Measurements from ENCODE around the gene SCAMP5. TPM values are rescaled to one million over a fixed set of nuclear protein-coding genes. Genes with fewer than 3 reads are reported as not detected.

The SCAMP5 gene, protein sequence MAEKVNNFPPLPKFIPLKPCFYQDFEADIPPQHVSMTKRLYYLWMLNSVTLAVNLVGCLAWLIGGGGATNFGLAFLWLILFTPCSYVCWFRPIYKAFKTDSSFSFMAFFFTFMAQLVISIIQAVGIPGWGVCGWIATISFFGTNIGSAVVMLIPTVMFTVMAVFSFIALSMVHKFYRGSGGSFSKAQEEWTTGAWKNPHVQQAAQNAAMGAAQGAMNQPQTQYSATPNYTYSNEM
- 6.2 TPM for total RNA-seq (2021; ENCODE audit: unreplicated experiment)
- polyA plus RNA-seq (2012), result 5.6 and 7.4 TPM in 2 replicates
- Bru-seq, nascent RNA, result percentile 42 among the genes with signal in this experiment
- BruChase-seq, experiment 1, labeled RNA remaining after a 6-hour chase, result percentile 40 among the genes with signal in this experiment
- percentile 47 among the genes with signal in this experiment for BruChase-seq, experiment 2, labeled RNA remaining after a 2-hour chase
- long read RNA-seq, partial matches to known transcripts, result 0 of 4 reads
- long read RNA-seq, other reads (novel, unspliced or antisense), result 3 of 4 reads

DNA sequence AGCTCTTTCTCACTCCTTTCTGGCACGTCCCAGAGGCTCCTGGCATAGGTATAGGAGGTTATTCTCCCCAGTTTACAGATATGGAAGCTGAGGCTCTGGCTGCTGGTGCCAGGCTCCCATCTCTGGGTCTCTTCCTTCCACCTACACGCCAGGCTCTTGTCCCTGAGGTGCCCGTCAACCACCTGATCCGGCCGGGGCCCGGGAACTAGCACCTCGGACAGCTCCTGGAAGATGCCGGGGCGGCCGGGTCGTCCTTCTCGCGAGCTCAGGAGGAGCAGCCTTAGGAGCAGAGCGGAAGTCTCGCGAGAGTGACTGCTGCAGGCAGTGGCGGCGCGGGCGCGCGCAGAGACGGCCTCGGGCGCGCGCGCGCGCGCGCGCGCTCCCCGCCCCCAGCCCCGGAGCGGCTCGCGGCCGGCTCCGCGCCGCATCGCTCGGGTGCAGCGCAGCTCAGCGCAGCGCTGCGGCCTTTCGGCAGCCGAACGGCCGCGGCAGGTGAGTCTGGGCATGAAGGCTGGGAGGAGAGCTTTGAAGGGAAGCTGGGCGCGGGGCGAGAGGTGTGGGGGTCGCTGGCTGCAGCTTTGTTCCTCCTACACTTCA, at the start of gene SCAMP5:
SCAMP5 (plus strand) TSS at position 382 of the 597 bp plus-strand sequence. CDS start 16,277 bp downstream, outside the sequence.
- H4K20me1 ChIP-seq (ENCODE audit: insufficient read depth), result no peaks in the 10 kb centered on the region
- CTCF ChIA-PET, result interaction anchor here (0.6 to 1.3 kb wide), 3 partner anchors 209 to 304 kb away, joined by 3 to 4 read pairs (median 3); no protein-coding TSS in a partner anchor
- peaks cover 11% of the 10 kb centered on the region; the same call in 1 of the 2 replicates for H3K27me3 ChIP-seq (ENCODE audit: insufficient read depth, low read length)
- ATAC-seq (peak; percentile 99), DNase-seq (ENCODE audit: low read depth, low spot score) (peak; percentile 87)
- peak within 1 kb of the TSS; percentile 45 for H2AFZ ChIP-seq (ENCODE audit: low read depth, low read length, poor library complexity, severe bottlenecking)
- POLR2A ChIA-PET, result interaction anchor here (0.9 to 1.0 kb wide), 2 partner anchors 16 to 38 kb away, joined by 3 to 5 read pairs; partner anchors contain the start of gene RPP25
- no TSS peak for BruUV-seq (replicated peaks)
- intact Hi-C loops (cut with micrococcal nuclease), result no loop called here
- RAD21 ChIA-PET (ENCODE audit: low non-redundant PET in 1 of 2, low total read pairs in 2 of 2, uncharacterized antibody in 2 of 2, unreplicated experiment in 2 of 2), result interaction anchor here in 1 of 2 experiments (0.6 kb wide), 1 partner anchor 8 kb away, joined by 3 read pairs; no protein-coding TSS in a partner anchor
- peak within 1 kb of the TSS; percentile 82 for H3K4me2 ChIP-seq (ENCODE audit: low read length)
- peaks cover 0 to 5% of the 10 kb centered on the region in 2 experiments; a peak in 1 of 4 replicates for H3K4me1 ChIP-seq (ENCODE audit: control insufficient read depth in 1 of 2, insufficient read depth in 2 of 2, low read length in 2 of 2)
- no peaks in the 10 kb centered on the region for H3K9me3 ChIP-seq (ENCODE audit: control insufficient read depth in 1 of 2, insufficient read depth in 1 of 2, low read depth in 1 of 2, low read length in 2 of 2)
- peak within 1 kb of the TSS; percentile 44; the same call in 1 of the 2 replicates for H3K9ac ChIP-seq (ENCODE audit: low read length)
- H3K4me3 ChIP-seq (replicated peaks in 1 of 2; ENCODE audit: low read depth in 1 of 2, low read length in 2 of 2), result peak within 1 kb of the TSS; percentile 50 to 60
- no peaks in the 10 kb centered on the region for H3K36me3 ChIP-seq (ENCODE audit: control insufficient read depth in 1 of 2, insufficient read depth in 2 of 2, low read length in 2 of 2)
- no peaks in the 10 kb centered on the region for H3K79me2 ChIP-seq (ENCODE audit: insufficient read depth, low read length)
- H3K27ac ChIP-seq (ENCODE audit: low read depth, low read length), result no peak within 1 kb of the TSS; the same call in 1 of the 2 replicates
- H3K9me2 ChIP-seq (ENCODE audit: insufficient read depth), result no peaks in the 10 kb centered on the region
- no peak for TF ChIP-seq SIN3A (IDR thresholded peaks at IDR 0.05; ENCODE audit: low read depth)
- peak; percentile 67 for TF ChIP-seq YY1 (IDR thresholded peaks at IDR 0.05; ENCODE audit: extremely low read depth, insufficient replicate concordance, low read depth, low read length)
- TF ChIP-seq POLR2AphosphoS5 (IDR thresholded peaks at IDR 0.05; ENCODE audit: low read depth, low read length), result peak; percentile 38; the same call in 1 of the 2 replicates
- no peak for TF ChIP-seq ZFX (IDR thresholded peaks at IDR 0.05)
- TF ChIP-seq, protein P1, sequence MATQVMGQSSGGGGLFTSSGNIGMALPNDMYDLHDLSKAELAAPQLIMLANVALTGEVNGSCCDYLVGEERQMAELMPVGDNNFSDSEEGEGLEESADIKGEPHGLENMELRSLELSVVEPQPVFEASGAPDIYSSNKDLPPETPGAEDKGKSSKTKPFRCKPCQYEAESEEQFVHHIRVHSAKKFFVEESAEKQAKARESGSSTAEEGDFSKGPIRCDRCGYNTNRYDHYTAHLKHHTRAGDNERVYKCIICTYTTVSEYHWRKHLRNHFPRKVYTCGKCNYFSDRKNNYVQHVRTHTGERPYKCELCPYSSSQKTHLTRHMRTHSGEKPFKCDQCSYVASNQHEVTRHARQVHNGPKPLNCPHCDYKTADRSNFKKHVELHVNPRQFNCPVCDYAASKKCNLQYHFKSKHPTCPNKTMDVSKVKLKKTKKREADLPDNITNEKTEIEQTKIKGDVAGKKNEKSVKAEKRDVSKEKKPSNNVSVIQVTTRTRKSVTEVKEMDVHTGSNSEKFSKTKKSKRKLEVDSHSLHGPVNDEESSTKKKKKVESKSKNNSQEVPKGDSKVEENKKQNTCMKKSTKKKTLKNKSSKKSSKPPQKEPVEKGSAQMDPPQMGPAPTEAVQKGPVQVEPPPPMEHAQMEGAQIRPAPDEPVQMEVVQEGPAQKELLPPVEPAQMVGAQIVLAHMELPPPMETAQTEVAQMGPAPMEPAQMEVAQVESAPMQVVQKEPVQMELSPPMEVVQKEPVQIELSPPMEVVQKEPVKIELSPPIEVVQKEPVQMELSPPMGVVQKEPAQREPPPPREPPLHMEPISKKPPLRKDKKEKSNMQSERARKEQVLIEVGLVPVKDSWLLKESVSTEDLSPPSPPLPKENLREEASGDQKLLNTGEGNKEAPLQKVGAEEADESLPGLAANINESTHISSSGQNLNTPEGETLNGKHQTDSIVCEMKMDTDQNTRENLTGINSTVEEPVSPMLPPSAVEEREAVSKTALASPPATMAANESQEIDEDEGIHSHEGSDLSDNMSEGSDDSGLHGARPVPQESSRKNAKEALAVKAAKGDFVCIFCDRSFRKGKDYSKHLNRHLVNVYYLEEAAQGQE (IDR thresholded peaks at IDR 0.05; ENCODE audit: low read depth), result peak; percentile 93
- TF ChIP-seq SRF (IDR thresholded peaks at IDR 0.05; ENCODE audit: low read depth), result no peak
- no peak for TF ChIP-seq CEBPB (IDR thresholded peaks at IDR 0.05; ENCODE audit: low read depth)
- no peak for TF ChIP-seq ZNF274 (IDR thresholded peaks at IDR 0.05; ENCODE audit: low read depth, low read length)
- TF ChIP-seq, protein P2, sequence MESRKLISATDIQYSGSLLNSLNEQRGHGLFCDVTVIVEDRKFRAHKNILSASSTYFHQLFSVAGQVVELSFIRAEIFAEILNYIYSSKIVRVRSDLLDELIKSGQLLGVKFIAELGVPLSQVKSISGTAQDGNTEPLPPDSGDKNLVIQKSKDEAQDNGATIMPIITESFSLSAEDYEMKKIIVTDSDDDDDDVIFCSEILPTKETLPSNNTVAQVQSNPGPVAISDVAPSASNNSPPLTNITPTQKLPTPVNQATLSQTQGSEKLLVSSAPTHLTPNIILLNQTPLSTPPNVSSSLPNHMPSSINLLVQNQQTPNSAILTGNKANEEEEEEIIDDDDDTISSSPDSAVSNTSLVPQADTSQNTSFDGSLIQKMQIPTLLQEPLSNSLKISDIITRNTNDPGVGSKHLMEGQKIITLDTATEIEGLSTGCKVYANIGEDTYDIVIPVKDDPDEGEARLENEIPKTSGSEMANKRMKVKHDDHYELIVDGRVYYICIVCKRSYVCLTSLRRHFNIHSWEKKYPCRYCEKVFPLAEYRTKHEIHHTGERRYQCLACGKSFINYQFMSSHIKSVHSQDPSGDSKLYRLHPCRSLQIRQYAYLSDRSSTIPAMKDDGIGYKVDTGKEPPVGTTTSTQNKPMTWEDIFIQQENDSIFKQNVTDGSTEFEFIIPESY (IDR thresholded peaks at IDR 0.05; ENCODE audit: extremely low read depth, insufficient replicate concordance, low read length), result peak; percentile 99
- TF ChIP-seq TCF7L2 (IDR thresholded peaks at IDR 0.05; ENCODE audit: borderline replicate concordance, extremely low read depth, insufficient read depth, insufficient read length), result peak; percentile 9
- no peak for TF ChIP-seq FOSL1 (IDR thresholded peaks at IDR 0.05; ENCODE audit: low read depth)
